Trophoblast cell (in vitro differentiated cells and primary cell): ENCODE results near the gene DCAF10.
"Not testable (repeated sequence)": the region's sequence is repeated elsewhere in the genome, so short reads cannot be mapped to it uniquely, and the experiment has no call there.

Experiments used
- DNase-seq, 2 donors: peaks; one replicate each; pipeline ENCODE4 v3.0.0-alpha.2; 2016
- H2AFZ ChIP-seq: 2 replicates; pipeline ENCODE4 v1.6.1; 2013; ENCODE audit warnings: low read length, moderate library complexity, mild to moderate bottlenecking; ENCODE audit not compliant: insufficient read depth, poor library complexity
- H2AK5ac ChIP-seq: 2 replicates; pipeline ENCODE4 v1.6.1; 2013; ENCODE audit warnings: mild to moderate bottlenecking, low read length
- H2BK120ac ChIP-seq: 2 replicates; pipeline ENCODE4 v1.6.1; 2013; ENCODE audit warnings: low read length, mild to moderate bottlenecking, moderate library complexity; ENCODE audit not compliant: insufficient read depth, poor library complexity
- H2BK12ac ChIP-seq: 2 replicates; pipeline ENCODE4 v1.6.1; 2013; ENCODE audit warnings: mild to moderate bottlenecking, low read length, moderate library complexity
- H2BK5ac ChIP-seq: 2 replicates; pipeline ENCODE4 v1.6.1; 2013; ENCODE audit warnings: low read length, low read depth, moderate library complexity, mild to moderate bottlenecking; ENCODE audit not compliant: poor library complexity
- H3K14ac ChIP-seq: 2 replicates; pipeline ENCODE4 v1.6.1; 2013; ENCODE audit warnings: mild to moderate bottlenecking, low read length
- H3K18ac ChIP-seq: 2 replicates; pipeline ENCODE4 v1.6.1; 2013; ENCODE audit warnings: mild to moderate bottlenecking, low read length
- H3K23ac ChIP-seq: 2 replicates; pipeline ENCODE4 v1.6.1; 2013; ENCODE audit warnings: low read length
- H3K27ac ChIP-seq: 2 replicates; pipeline ENCODE4 v1.5.1; 2013; ENCODE audit warnings: low read depth, mild to moderate bottlenecking, inconsistent platforms, low read length, moderate library complexity
- H3K27me3 ChIP-seq: 2 replicates; pipeline ENCODE4 v1.6.1; 2013; ENCODE audit warnings: inconsistent platforms, mild to moderate bottlenecking, low read length, moderate library complexity; ENCODE audit not compliant: insufficient read depth
- H3K36me3 ChIP-seq, 2 experiments: 1 replicate in 1 of 2; 2 replicates in 1 of 2; pipeline ENCODE4 v1.6.1; 2013; ENCODE audit warnings: low read length in 2 of 2, mild to moderate bottlenecking in 2 of 2, moderate library complexity in 1 of 2; ENCODE audit not compliant: insufficient read depth in 2 of 2, control insufficient read depth in 1 of 2
- H3K4ac ChIP-seq: 2 replicates; pipeline ENCODE4 v1.6.1; 2013; ENCODE audit warnings: low read depth, mild to moderate bottlenecking, low read length, moderate library complexity
- H3K4me1 ChIP-seq, 2 experiments: 1 replicate in 1 of 2; 2 replicates in 1 of 2; pipeline ENCODE4 v1.6.1; 2013; ENCODE audit warnings: low read length in 2 of 2, mild to moderate bottlenecking in 2 of 2, moderate library complexity in 1 of 2; ENCODE audit not compliant: insufficient read depth in 2 of 2, control insufficient read depth in 1 of 2
- H3K4me2 ChIP-seq: 2 replicates; pipeline ENCODE4 v1.6.1; 2013; ENCODE audit warnings: inconsistent platforms, mild to moderate bottlenecking, low read length, moderate library complexity
- H3K4me3 ChIP-seq: 2 replicates; pipeline ENCODE4 v1.5.1; 2013; ENCODE audit warnings: mild to moderate bottlenecking, low read depth, low read length, inconsistent platforms
- H3K79me1 ChIP-seq: one replicate; pipeline ENCODE4 v1.6.1; 2013; ENCODE audit warnings: low read length
- H3K79me2 ChIP-seq: 2 replicates; pipeline ENCODE4 v1.6.1; 2013; ENCODE audit warnings: low read length, mild to moderate bottlenecking; ENCODE audit not compliant: control insufficient read depth, insufficient read depth, poor library complexity
- H3K9ac ChIP-seq: 2 replicates; pipeline ENCODE4 v1.6.1; 2013; ENCODE audit warnings: mild to moderate bottlenecking, low read length
- H3K9me3 ChIP-seq: 2 replicates; pipeline ENCODE4 v1.6.1; 2013; ENCODE audit warnings: low read depth, mild to moderate bottlenecking, control low read depth, inconsistent platforms, low read length; ENCODE audit not compliant: insufficient read depth
- H4K12ac ChIP-seq: 2 replicates; pipeline ENCODE4 v1.6.1; 2013; ENCODE audit warnings: low read depth, mild to moderate bottlenecking, low read length, moderate library complexity
- H4K8ac ChIP-seq: 2 replicates; pipeline ENCODE4 v1.6.1; 2013; ENCODE audit warnings: low read depth, mild to moderate bottlenecking, low read length, moderate library complexity
- H4K91ac ChIP-seq: one replicate; pipeline ENCODE4 v1.6.1; 2013; ENCODE audit warnings: low read depth, mild to moderate bottlenecking, low read length, moderate library complexity
- WGBS: extraction: QIAGEN DNeasy Blood & Tissue Kit; methylation state at CpG from one replicate; pipeline ENCODE4 v1.1.7; 2013; ENCODE audit warnings: missing lambda C conversion rate; ENCODE audit not compliant: insufficient read length, insufficient coverage; ENCODE audit errors: extremely low coverage; 5-methylcytosine and 5-hydroxymethylcytosine counted together

Gene DCAF10

DNA sequence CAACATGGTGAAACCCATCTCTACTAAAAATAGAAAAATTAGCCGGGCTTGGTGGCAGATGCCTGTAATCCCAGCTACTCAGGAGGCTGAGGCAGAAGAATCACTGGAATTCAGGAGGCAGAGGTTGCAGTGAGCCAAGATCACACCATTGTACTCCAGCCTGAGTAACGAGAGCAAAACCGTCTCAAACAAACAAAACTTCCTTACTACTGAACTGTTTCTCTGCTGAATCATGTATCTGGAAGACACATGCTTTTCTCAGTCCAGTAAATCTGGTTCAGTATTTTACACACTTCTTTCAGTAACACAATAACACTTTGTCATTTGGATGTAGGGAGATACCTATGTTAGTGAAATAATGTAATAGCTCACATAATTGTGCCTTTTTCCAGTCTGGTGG is 39.1 kb upstream of the DCAF10 start:
- no peaks in the 10 kb centered on the region for H3K79me2 ChIP-seq
- no peak overlapping the region for H3K18ac ChIP-seq
- no peak overlapping the region for H4K8ac ChIP-seq
- no peak overlapping the region for H3K14ac ChIP-seq
- H3K9me3 ChIP-seq, result no peaks in the 10 kb centered on the region
- H3K4me3 ChIP-seq, result no peak overlapping the region
- H3K23ac ChIP-seq, result no peak overlapping the region
- no peaks in the 10 kb centered on the region for H3K4me1 ChIP-seq
- H3K4me2 ChIP-seq, result no peak overlapping the region
- no peak overlapping the region for H2BK5ac ChIP-seq
- no peaks in the 10 kb centered on the region for H3K27me3 ChIP-seq
- H2BK12ac ChIP-seq, result no peak overlapping the region
- peak; percentile 47 to 74 for DNase-seq
- H4K91ac ChIP-seq, result no peak overlapping the region
- no peaks in the 10 kb centered on the region for H3K79me1 ChIP-seq
- H3K4ac ChIP-seq, result no peak overlapping the region
- no peak overlapping the region for H4K12ac ChIP-seq
- H2BK120ac ChIP-seq, result no peak overlapping the region
- H2AK5ac ChIP-seq, result no peak overlapping the region
- no peak overlapping the region for H3K9ac ChIP-seq
- no peak overlapping the region for H2AFZ ChIP-seq
- H3K36me3 ChIP-seq, result peaks cover 2% of the 10 kb centered on the region in 2 experiments
- no peak overlapping the region for H3K27ac ChIP-seq
- WGBS, result no CpG with 5 or more reads among the region's 3 CpGs

DNA sequence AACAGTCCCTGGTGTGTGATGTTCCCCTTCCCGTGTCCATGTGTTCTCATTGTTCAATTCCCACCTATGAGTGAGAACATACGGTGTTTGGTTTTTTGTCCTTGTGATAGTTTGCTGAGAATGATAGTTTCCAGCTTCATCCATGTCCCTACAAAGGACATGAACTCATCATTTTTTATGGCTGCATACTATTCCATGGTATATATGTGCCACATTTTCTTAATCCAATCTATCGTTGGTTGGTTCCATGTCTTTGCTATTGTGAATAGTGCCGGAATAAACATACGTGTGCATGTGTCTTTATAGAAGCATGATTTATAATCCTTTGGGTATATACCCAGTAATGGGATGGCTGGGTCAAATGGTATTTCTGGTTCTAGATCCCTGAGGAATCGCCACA is 35.3 kb upstream of the DCAF10 start:
- DNase-seq, H3K9ac ChIP-seq, H3K79me2 ChIP-seq, H4K12ac ChIP-seq, H2BK12ac ChIP-seq, H3K4me2 ChIP-seq, H3K18ac ChIP-seq, H3K14ac ChIP-seq, H3K27me3 ChIP-seq, H3K4me1 ChIP-seq, H3K27ac ChIP-seq, H3K4ac ChIP-seq, H4K8ac ChIP-seq, H3K36me3 ChIP-seq, H3K79me1 ChIP-seq, H2BK5ac ChIP-seq, H4K91ac ChIP-seq, H3K23ac ChIP-seq, H2AFZ ChIP-seq, H2AK5ac ChIP-seq, H2BK120ac ChIP-seq, H3K4me3 ChIP-seq, H3K9me3 ChIP-seq: not testable (repeated sequence)
- WGBS, result no CpG with 5 or more reads among the region's 6 CpGs

DNA sequence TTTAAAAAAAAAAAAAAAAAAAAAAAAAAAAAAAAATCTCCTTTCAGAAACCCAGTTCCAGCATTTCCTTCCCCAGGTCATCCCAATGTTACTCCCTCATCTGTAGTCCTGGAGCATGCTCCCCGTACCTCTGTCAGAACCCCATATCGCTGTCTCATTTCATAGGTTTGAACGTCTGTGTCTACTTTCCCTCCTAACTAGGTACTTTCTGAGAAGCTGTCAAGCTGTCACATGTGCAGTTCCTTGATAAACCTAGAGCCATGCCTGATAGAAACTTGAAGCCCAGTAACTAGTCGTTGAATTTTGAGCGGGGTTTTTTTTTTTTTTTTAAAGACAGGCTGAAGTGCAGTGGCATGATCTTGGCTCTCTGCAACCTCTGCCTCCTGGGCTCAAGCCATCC is 31.3 kb upstream of the DCAF10 start:
- Histone ChIP-seq H3K23ac (no peak overlapping the region), H2AK5ac (no peak overlapping the region), H3K79me1 (no peaks in the 10 kb centered on the region), H3K4me1 (no peaks in the 10 kb centered on the region), H3K9me3 (no peaks in the 10 kb centered on the region), H3K27me3 (no peaks in the 10 kb centered on the region), H3K14ac (no peak overlapping the region), H3K4me2 (no peak overlapping the region), H3K36me3 (peaks cover 9 to 16% of the 10 kb centered on the region in 2 experiments), H4K12ac (no peak overlapping the region), H3K4me3 (no peak overlapping the region), H2BK12ac (no peak overlapping the region), H2AFZ (no peak overlapping the region), H3K27ac (no peak overlapping the region), H2BK5ac (no peak overlapping the region), H3K18ac (no peak overlapping the region), H2BK120ac (no peak overlapping the region), H3K79me2 (no peaks in the 10 kb centered on the region), H3K9ac (no peak overlapping the region), H4K8ac (no peak overlapping the region), H4K91ac (no peak overlapping the region), H3K4ac (no peak overlapping the region)
- WGBS, result no CpG with 5 or more reads among the region's 5 CpGs
- no peak for DNase-seq

DNA sequence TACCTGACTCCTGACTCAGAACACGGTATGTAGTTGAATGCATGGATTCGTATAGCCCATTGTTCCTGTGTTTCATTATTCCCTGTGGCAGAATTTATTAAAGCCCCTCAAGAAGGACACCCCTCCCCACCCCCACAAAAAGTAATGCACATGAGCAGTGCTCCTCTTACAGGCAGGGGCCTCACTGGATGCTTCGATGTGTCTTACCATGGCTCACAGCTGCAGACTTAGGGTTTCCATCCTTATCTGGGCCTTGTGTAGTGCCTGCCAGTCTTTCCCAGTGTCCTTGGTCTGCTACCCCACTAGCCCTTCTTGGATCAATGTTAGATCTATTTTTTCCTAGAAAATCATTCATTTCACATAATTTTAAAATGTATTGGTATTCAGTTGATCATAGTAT is 30.6 kb upstream of the DCAF10 start:
- Histone ChIP-seq H4K8ac (no peak overlapping the region), H3K9me3 (no peaks in the 10 kb centered on the region), H3K14ac (no peak overlapping the region), H3K18ac (no peak overlapping the region), H3K79me1 (no peaks in the 10 kb centered on the region), H3K9ac (no peak overlapping the region), H2BK120ac (no peak overlapping the region), H4K91ac (no peak overlapping the region), H3K27ac (no peak overlapping the region), H3K36me3 (peaks cover 9 to 16% of the 10 kb centered on the region in 2 experiments), H3K27me3 (no peaks in the 10 kb centered on the region), H3K4me3 (no peak overlapping the region), H2BK5ac (no peak overlapping the region), H3K4me1 (no peaks in the 10 kb centered on the region), H2AK5ac (no peak overlapping the region), H3K4me2 (no peak overlapping the region), H2BK12ac (no peak overlapping the region), H3K23ac (no peak overlapping the region), H4K12ac (no peak overlapping the region), H2AFZ (no peak overlapping the region), H3K4ac (no peak overlapping the region), H3K79me2 (no peaks in the 10 kb centered on the region)
- WGBS, result no CpG with 5 or more reads among the region's 3 CpGs
- DNase-seq, result no peak
